IMR-90 (cell line): ENCODE data around the gene KLHDC2. TPM values are rescaled to one million over a fixed set of nuclear protein-coding genes. Genes with fewer than 3 reads are reported as not detected.

Source experiments
- ATAC-seq: fragments of 200-7000 bp; cut with Tn5 transposase; 2 replicates; pipeline ENCODE4 v1.9.1; 2020; ENCODE audit warnings: low read depth, mild to moderate bottlenecking, moderate library complexity
- BruUV-seq: library from RNA; stranded (reverse); fragments of 400-500 nt; replicated peaks from 2 replicates; lab custom pipeline; 2021; lab: Mats Ljungman, UMichigan
- CTCF ChIA-PET: fragments of 300-600 bp; formaldehyde crosslinking; extraction: SDS; loops from one replicate; lab custom pipeline; 2021; ENCODE audit warnings: antibody characterized with exemption; lab: Yijun Ruan, JAX
- POLR2A ChIA-PET: fragments of 300-600 bp; sonication (Branson Sonifier 250); formaldehyde crosslinking; loops from one replicate; lab custom pipeline; 2022; ENCODE audit warnings: antibody characterized with exemption; ENCODE audit not compliant: unreplicated experiment; lab: Charles Lee
- DNase-seq: peaks from one replicate; pipeline ENCODE4 v3.0.0; 2013
- H2AFZ ChIP-seq: replicated peaks from 2 replicates; pipeline ENCODE3; 2013; ENCODE audit warnings: low read length, mild to moderate bottlenecking; ENCODE audit not compliant: poor library complexity
- H2AK5ac ChIP-seq: 2 replicates; pipeline ENCODE4 v1.6.1; 2013; ENCODE audit warnings: low read depth, low read length, inconsistent platforms
- H2AK9ac ChIP-seq: replicated peaks from 2 replicates; pipeline ENCODE3; 2013; ENCODE audit warnings: mild to moderate bottlenecking, low read depth, low read length, moderate library complexity; ENCODE audit not compliant: poor library complexity
- H2BK120ac ChIP-seq: 2 replicates; pipeline ENCODE4 v1.6.1; 2013; ENCODE audit warnings: low read depth, low read length, inconsistent platforms
- H2BK15ac ChIP-seq: 3 replicates; pipeline ENCODE4 v1.6.1; 2013; ENCODE audit warnings: low read depth, low read length, inconsistent platforms
- H2BK20ac ChIP-seq: 2 replicates; pipeline ENCODE4 v1.6.1; 2013; ENCODE audit warnings: low read depth, mild to moderate bottlenecking, inconsistent platforms, low read length, moderate library complexity
- H2BK5ac ChIP-seq: 2 replicates; pipeline ENCODE4 v1.6.1; 2013; ENCODE audit warnings: mild to moderate bottlenecking, low read depth, low read length, inconsistent platforms; ENCODE audit not compliant: poor library complexity, severe bottlenecking
- H3K14ac ChIP-seq: replicated peaks from 2 replicates; pipeline ENCODE4 v1.6.1; 2013; ENCODE audit warnings: low read depth, low read length, inconsistent platforms
- H3K18ac ChIP-seq: 2 replicates; pipeline ENCODE4 v1.6.1; 2013; ENCODE audit warnings: low read depth, low read length, control low read depth
- H3K23ac ChIP-seq: 2 replicates; pipeline ENCODE4 v1.6.1; 2013; ENCODE audit warnings: low read depth, low read length, inconsistent platforms
- H3K27ac ChIP-seq: 2 replicates; pipeline ENCODE4 v1.5.1; 2013; ENCODE audit warnings: mild to moderate bottlenecking, control low read depth, low read length; ENCODE audit not compliant: insufficient read depth
- H3K27me3 ChIP-seq: 2 replicates; pipeline ENCODE4 v1.6.1; 2013; ENCODE audit warnings: low read length; ENCODE audit not compliant: control insufficient read depth, insufficient read depth
- H3K36me3 ChIP-seq: 2 replicates; pipeline ENCODE4 v1.6.1; 2013; ENCODE audit warnings: low read length, mixed read lengths; ENCODE audit not compliant: control insufficient read depth, insufficient read depth
- H3K4ac ChIP-seq: 2 replicates; pipeline ENCODE4 v1.6.1; 2013; ENCODE audit warnings: low read depth, low read length, inconsistent platforms
- H3K4me1 ChIP-seq: 2 replicates; pipeline ENCODE4 v1.6.1; 2013; ENCODE audit warnings: low read length, mixed read lengths; ENCODE audit not compliant: control insufficient read depth, insufficient read depth
- H3K4me2 ChIP-seq: 2 replicates; pipeline ENCODE4 v1.6.1; 2013; ENCODE audit warnings: low read depth, mild to moderate bottlenecking, control low read depth, low read length, moderate library complexity
- H3K4me3 ChIP-seq: 2 replicates; pipeline ENCODE4 v1.5.1; 2013; ENCODE audit warnings: low read depth, mild to moderate bottlenecking, control low read depth, low read length, moderate library complexity; ENCODE audit not compliant: insufficient read depth
- H3K56ac ChIP-seq: 2 replicates; pipeline ENCODE4 v1.6.1; 2013; ENCODE audit warnings: low read length, inconsistent platforms; ENCODE audit not compliant: insufficient read depth; ENCODE audit errors: extremely low read depth
- H3K79me1 ChIP-seq, 2 experiments: 2 replicates each; pipeline ENCODE4 v1.6.1; 2013; ENCODE audit warnings: low read length in 2 of 2, inconsistent platforms in 1 of 2, low read depth in 1 of 2
- H3K9ac ChIP-seq: 2 replicates; pipeline ENCODE4 v1.6.1; 2013; ENCODE audit warnings: low read depth, low read length, control low read depth
- H3K9me1 ChIP-seq: 2 replicates; pipeline ENCODE4 v1.6.1; 2013; ENCODE audit warnings: low read length, inconsistent platforms; ENCODE audit not compliant: insufficient read depth
- H3K9me3 ChIP-seq: 2 replicates; pipeline ENCODE4 v1.6.1; 2013; ENCODE audit warnings: low read length; ENCODE audit not compliant: control insufficient read depth, insufficient read depth
- H4K20me1 ChIP-seq: 2 replicates; pipeline ENCODE4 v1.6.1; 2013; ENCODE audit warnings: low read length, inconsistent platforms; ENCODE audit not compliant: insufficient read depth
- H4K5ac ChIP-seq: 2 replicates; pipeline ENCODE4 v1.6.1; 2013; ENCODE audit warnings: mild to moderate bottlenecking, low read depth, low read length, control low read depth
- H4K8ac ChIP-seq, 2 experiments: 2 replicates each; pipeline ENCODE4 v1.6.1; 2013; ENCODE audit warnings: low read depth in 2 of 2, low read length in 2 of 2, control low read depth in 1 of 2, inconsistent platforms in 1 of 2
- H4K91ac ChIP-seq: 2 replicates; pipeline ENCODE4 v1.6.1; 2013; ENCODE audit warnings: low read depth, low read length, inconsistent platforms; ENCODE audit not compliant: insufficient read depth
- CEBPB ChIP-seq: IDR thresholded peaks from 2 replicates; pipeline ENCODE4 v1.6.1; 2012; ENCODE audit warnings: low read depth, low read length, improper control_type of control experiment
- NFE2L2 ChIP-seq: fragments of 150-350 bp; IDR thresholded peaks from 2 replicates; pipeline ENCODE4 v1.6.1; 2016; ENCODE audit warnings: low read depth, mild to moderate bottlenecking, low read length
- WGBS, 2 experiments: methylation state at CpG; one replicate each; pipeline versions ENCODE4 v1.1.5 to v1.1.7; 2013; ENCODE audit warnings: missing lambda C conversion rate in 2 of 2; ENCODE audit not compliant: insufficient read length in 1 of 2; ENCODE audit errors: extremely low coverage in 2 of 2; 5-methylcytosine and 5-hydroxymethylcytosine counted together
- dilution Hi-C: fragments of 300-500 bp; cut with HindIII; formaldehyde crosslinking; loops from one replicate; pipeline ENCODE4 v1.14.3; 2018; ENCODE audit warnings: low sequenced_read_pairs; ENCODE audit not compliant: unreplicated experiment
- in situ Hi-C: fragments of 300-500 bp; cut with MboI; formaldehyde crosslinking; loops from 3 replicates; pipeline ENCODE4 v1.14.3; 2019; ENCODE audit warnings: low sequenced_read_pairs, inconsistent platforms, mixed read lengths
- intact Hi-C: fragments of 100-400 bp; cut with micrococcal nuclease; formaldehyde crosslinking; loops from 2 replicates; pipeline ENCODE4 v1.10.0; 2022
- polyA plus RNA-seq, 3 experiments: library from polyadenylated mRNA; depleted of rRNA; stranded (reverse); fragments of >200 nt; gene quantifications; 2 replicates each; pipeline ENCODE4 v1.2.3, GENCODE V29; 2012; ENCODE audit warnings: low replicate concordance in 1 of 3
- total RNA-seq: library from RNA; depleted of rRNA; stranded (reverse); fragments of >200 nt; gene quantifications from 2 replicates; pipeline ENCODE4 v1.2.3, GENCODE V29; 2012

KLHDC2 gene
- total and polyA plus RNA-seq, 2 of the 4 experiments (the other 2 are of a cell fraction), result 29.2 to 41.8 TPM

GRCh38 chr14:49796025-49796424 is 28.1 kb downstream of the KLHDC2 start:
- no CpG with 5 or more reads among the region's 2 CpGs for WGBS, 2 experiments
- in situ Hi-C loops (no loop called here), intact Hi-C loops (no loop called here), dilution Hi-C loops (no loop called here)
- Histone ChIP-seq H3K27me3 (no peaks in the 10 kb centered on the region), H3K9me3 (no peaks in the 10 kb centered on the region), H4K5ac (no peak overlapping the region), H2AK9ac (no peak overlapping the region), H2AK5ac (no peak overlapping the region), H3K18ac (no peak overlapping the region), H4K20me1 (no peaks in the 10 kb centered on the region), H3K27ac (no peak overlapping the region), H2BK5ac (no peak overlapping the region), H3K79me1 (no peaks in the 10 kb centered on the region; a peak in 2 of 4 replicates), H2BK15ac (no peak overlapping the region), H4K91ac (no peak overlapping the region), H3K4me2 (no peak overlapping the region), H4K8ac (no peak overlapping the region), H2BK20ac (no peak overlapping the region), H2AFZ (no peak overlapping the region), H3K56ac (no peak overlapping the region), H2BK120ac (no peak overlapping the region), H3K4me1 (no peaks in the 10 kb centered on the region), H3K4ac (no peak overlapping the region), H3K4me3 (no peak overlapping the region), H3K36me3 (peaks cover 41% of the 10 kb centered on the region), H3K23ac (no peak overlapping the region), H3K14ac (no peak overlapping the region), H3K9me1 (no peaks in the 10 kb centered on the region), H3K9ac (no peak overlapping the region)
- DNase-seq, result no peak
- no TSS peak for BruUV-seq
- TF ChIP-seq NFE2L2 (no peak), CEBPB (no peak)
- ChIA-PET CTCF (no interaction called here), POLR2A (no interaction called here)
- no peak for ATAC-seq
